ENCODE data around the gene EXOC3. TPM values are rescaled to one million over a fixed set of nuclear protein-coding genes. Genes with fewer than 3 reads are reported as not detected.

EXOC3 gene
- polyA plus RNA-seq, 1 donor from 2014 or later, result 27.7 TPM

- Histone ChIP-seq H3K4me3 (ENCODE audit: low read length) (no peak overlapping the region), H3K36me3 (ENCODE audit: insufficient read depth, low read length) (no peaks in the 10 kb centered on the region), H3K79me2 (replicated peaks; ENCODE audit: insufficient read depth, low read length) (no peaks in the 10 kb centered on the region), H2AFZ (ENCODE audit: low read depth, low read length) (no peak overlapping the region), H4K20me1 (ENCODE audit: insufficient read depth) (no peaks in the 10 kb centered on the region), H3K9ac (ENCODE audit: low read length) (no peak overlapping the region), H3F3A (ENCODE audit: insufficient read depth, low read length, poor library complexity, severe bottlenecking) (no peaks in the 10 kb centered on the region), H3K27me3 (ENCODE audit: insufficient read depth, low read depth, low read length) (no peaks in the 10 kb centered on the region), H3K9me2 (ENCODE audit: insufficient read depth, low read length) (no peaks in the 10 kb centered on the region), H3K9me3 (ENCODE audit: low read length) (no peaks in the 10 kb centered on the region), H3K27ac (ENCODE audit: low read length) (no peak overlapping the region), H3K4me2 (ENCODE audit: low read length) (no peak overlapping the region)
- no peak for TF ChIP-seq EZH2 (IDR thresholded peaks at IDR 0.05; ENCODE audit: borderline replicate concordance, insufficient read depth, low read length, poor library complexity, severe bottlenecking)
Observed at GRCh38 chr5:465591-466403, 22.8 kb downstream of the EXOC3 start.

GRCh38 chr5:466661-467310 is 23.8 kb downstream of the EXOC3 start:
- no peak overlapping the region for H3K9ac ChIP-seq (ENCODE audit: low read length)
- H3K4me3 ChIP-seq (ENCODE audit: low read length), result no peak overlapping the region
- H3K27me3 ChIP-seq (ENCODE audit: insufficient read depth, low read depth, low read length), result no peaks in the 10 kb centered on the region
- TF ChIP-seq TAF1 (IDR thresholded peaks at IDR 0.05; ENCODE audit: low read depth), result no peak
- no peak for TF ChIP-seq SMC3 (conservative IDR thresholded peaks at IDR 0.05; ENCODE audit: poor library complexity)
- no peak for TF ChIP-seq POLR2AphosphoS5 (IDR thresholded peaks at IDR 0.05)
- TF ChIP-seq CTCF (IDR thresholded peaks at IDR 0.05; ENCODE audit: poor library complexity, severe bottlenecking), result no peak
- no peak for TF ChIP-seq RAD21 (conservative IDR thresholded peaks at IDR 0.05)
- TF ChIP-seq EP300 (conservative IDR thresholded peaks at IDR 0.05; ENCODE audit: poor library complexity, severe bottlenecking), result no peak
- no peak for TF ChIP-seq REST (IDR thresholded peaks at IDR 0.05; ENCODE audit: borderline replicate concordance)
- TF ChIP-seq MXI1 (conservative IDR thresholded peaks at IDR 0.05; ENCODE audit: poor library complexity, severe bottlenecking), result no peak
- TF ChIP-seq EZH2 (IDR thresholded peaks at IDR 0.05; ENCODE audit: borderline replicate concordance, insufficient read depth, low read length, poor library complexity, severe bottlenecking), result no peak
- no peak overlapping the region for H3K27ac ChIP-seq (ENCODE audit: low read length)
- no peaks in the 10 kb centered on the region for H3K36me3 ChIP-seq (ENCODE audit: insufficient read depth, low read length)
- H3K4me2 ChIP-seq (ENCODE audit: low read length), result no peak overlapping the region
- no peaks in the 10 kb centered on the region for H4K20me1 ChIP-seq (ENCODE audit: insufficient read depth)
- no peaks in the 10 kb centered on the region for H3K9me3 ChIP-seq (ENCODE audit: low read length)
- no peaks in the 10 kb centered on the region for H3K79me2 ChIP-seq (replicated peaks; ENCODE audit: insufficient read depth, low read length)
- H3K9me2 ChIP-seq (ENCODE audit: insufficient read depth, low read length), result no peaks in the 10 kb centered on the region
- H3F3A ChIP-seq (ENCODE audit: insufficient read depth, low read length, poor library complexity, severe bottlenecking), result no peaks in the 10 kb centered on the region
- H2AFZ ChIP-seq (ENCODE audit: low read depth, low read length), result no peak overlapping the region

All from neural cell (in vitro differentiated cells).